Measurements from ENCODE around the gene VPS52. TPM values are rescaled to one million over a fixed set of nuclear protein-coding genes. Genes with fewer than 3 reads are reported as not detected.

The VPS52 gene
- polyA plus RNA-seq, 4 donors, result 23.8 to 60.3 (median 48.0) TPM

GRCh38 chr6:33254591-33254990 is 17.1 kb downstream of the VPS52 start:
- DNase-seq (no peak), FAIRE-seq (no peak)
- H3K4me3 ChIP-seq (ENCODE audit: low read depth in 1 of 3, low read length in 3 of 3), result no peak overlapping the region
- peaks cover 0 to 5% of the 10 kb centered on the region in 2 donors for H3K9me3 ChIP-seq (ENCODE audit: control insufficient read depth in 2 of 2, insufficient read depth in 1 of 2, low read depth in 1 of 2, low read length in 1 of 2)
- peaks cover 3 to 6% (median 3%) of the 10 kb centered on the region in 3 donors for H3K4me1 ChIP-seq (ENCODE audit: control insufficient read depth in 3 of 3, insufficient read depth in 2 of 3, low read depth in 1 of 3, low read length in 2 of 3)
- no peak overlapping the region for H3K27ac ChIP-seq (ENCODE audit: low read depth in 1 of 3, low read length in 2 of 3)
- H3K27me3 ChIP-seq (ENCODE audit: control insufficient read depth in 3 of 3, insufficient read depth in 3 of 3, low read length in 3 of 3), result no peaks in the 10 kb centered on the region
- peaks cover 0 to 41% (median 0%) of the 10 kb centered on the region in 3 donors for H3K36me3 ChIP-seq (ENCODE audit: control insufficient read depth in 3 of 3, insufficient read depth in 2 of 3, low read depth in 1 of 3, low read length in 3 of 3)
- 96 to 100% (median 96%) methylated on average over 4 of the region's 4 CpGs for WGBS, 3 donors

GRCh38 chr6:33252759-33253158 is 18.9 kb downstream of the VPS52 start:
- Histone ChIP-seq H3K4me1 (ENCODE audit: control insufficient read depth in 3 of 3, insufficient read depth in 2 of 3, low read depth in 1 of 3, low read length in 2 of 3) (peaks cover 3 to 20% (median 3%) of the 10 kb centered on the region in 3 donors), H3K27ac (ENCODE audit: low read depth in 1 of 3, low read length in 2 of 3) (no peak overlapping the region), H3K4me3 (ENCODE audit: low read depth in 1 of 3, low read length in 3 of 3) (no peak overlapping the region), H3K27me3 (ENCODE audit: control insufficient read depth in 3 of 3, insufficient read depth in 3 of 3, low read length in 3 of 3) (peaks cover 0 to 4% (median 0%) of the 10 kb centered on the region in 3 donors), H3K9me3 (ENCODE audit: control insufficient read depth in 2 of 2, insufficient read depth in 1 of 2, low read depth in 1 of 2, low read length in 1 of 2) (no peaks in the 10 kb centered on the region), H3K36me3 (ENCODE audit: control insufficient read depth in 3 of 3, insufficient read depth in 2 of 3, low read depth in 1 of 3, low read length in 3 of 3) (peaks cover 0 to 30% (median 0%) of the 10 kb centered on the region in 3 donors)
- no peak for DNase-seq
- no peak for FAIRE-seq

- 83 to 91% (median 84%) methylated on average over 6 of the region's 6 CpGs for WGBS, 3 donors
Measured at GRCh38 chr6:33251395-33252012, 20.2 kb downstream of the VPS52 start.

GRCh38 chr6:33250731-33251130 is 20.9 kb downstream of the VPS52 start:
- Histone ChIP-seq H3K27ac (ENCODE audit: low read depth in 1 of 3, low read length in 2 of 3) (peak overlapping the region in 1 of 3 donors; percentile 2), H3K36me3 (ENCODE audit: control insufficient read depth in 3 of 3, insufficient read depth in 2 of 3, low read depth in 1 of 3, low read length in 3 of 3) (peaks cover 0 to 21% (median 0%) of the 10 kb centered on the region in 3 donors), H3K27me3 (ENCODE audit: control insufficient read depth in 3 of 3, insufficient read depth in 3 of 3, low read length in 3 of 3) (peaks cover 0 to 15% (median 0%) of the 10 kb centered on the region in 3 donors), H3K4me1 (ENCODE audit: control insufficient read depth in 3 of 3, insufficient read depth in 2 of 3, low read depth in 1 of 3, low read length in 2 of 3) (peaks cover 3 to 20% (median 3%) of the 10 kb centered on the region in 3 donors), H3K4me3 (ENCODE audit: low read depth in 1 of 3, low read length in 3 of 3) (no peak overlapping the region), H3K9me3 (ENCODE audit: control insufficient read depth in 2 of 2, insufficient read depth in 1 of 2, low read depth in 1 of 2, low read length in 1 of 2) (no peaks in the 10 kb centered on the region)
- DNase-seq (no peak), FAIRE-seq (no peak)
- 91 to 97% (median 96%) methylated on average over 13 of the region's 13 CpGs for WGBS, 3 donors

More at GRCh38 chr6:33251395-33252012, 20.2 kb downstream of the VPS52 start:
- DNase-seq, result no peak
- peaks cover 0 to 13% (median 0%) of the 10 kb centered on the region in 3 donors for H3K27me3 ChIP-seq (ENCODE audit: control insufficient read depth in 3 of 3, insufficient read depth in 3 of 3, low read length in 3 of 3)
- peaks cover 0 to 21% (median 0%) of the 10 kb centered on the region in 3 donors for H3K36me3 ChIP-seq (ENCODE audit: control insufficient read depth in 3 of 3, insufficient read depth in 2 of 3, low read depth in 1 of 3, low read length in 3 of 3)
- no peak overlapping the region for H3K4me3 ChIP-seq (ENCODE audit: low read depth in 1 of 3, low read length in 3 of 3)
- H3K4me1 ChIP-seq (ENCODE audit: control insufficient read depth in 3 of 3, insufficient read depth in 2 of 3, low read depth in 1 of 3, low read length in 2 of 3), result peaks cover 3 to 20% (median 3%) of the 10 kb centered on the region in 3 donors
- no peaks in the 10 kb centered on the region for H3K9me3 ChIP-seq (ENCODE audit: control insufficient read depth in 2 of 2, insufficient read depth in 1 of 2, low read depth in 1 of 2, low read length in 1 of 2)
- H3K27ac ChIP-seq (ENCODE audit: low read depth in 1 of 3, low read length in 2 of 3), result no peak overlapping the region
- no peak for FAIRE-seq

- Histone ChIP-seq H3K27me3 (ENCODE audit: control insufficient read depth in 3 of 3, insufficient read depth in 3 of 3, low read length in 3 of 3) (peaks cover 0 to 15% (median 0%) of the 10 kb centered on the region in 3 donors), H3K4me1 (ENCODE audit: control insufficient read depth in 3 of 3, insufficient read depth in 2 of 3, low read depth in 1 of 3, low read length in 2 of 3) (peaks cover 3 to 20% (median 3%) of the 10 kb centered on the region in 3 donors), H3K36me3 (ENCODE audit: control insufficient read depth in 3 of 3, insufficient read depth in 2 of 3, low read depth in 1 of 3, low read length in 3 of 3) (peaks cover 0 to 14% (median 0%) of the 10 kb centered on the region in 3 donors), H3K9me3 (ENCODE audit: control insufficient read depth in 2 of 2, insufficient read depth in 1 of 2, low read depth in 1 of 2, low read length in 1 of 2) (no peaks in the 10 kb centered on the region), H3K27ac (ENCODE audit: low read depth in 1 of 3, low read length in 2 of 3) (peak overlapping the region; percentile 34 to 95 (median 94)), H3K4me3 (ENCODE audit: low read depth in 1 of 3, low read length in 3 of 3) (peak overlapping the region; percentile 10 to 57 (median 50))
- no peak for DNase-seq
- no peak for FAIRE-seq
- WGBS, 3 donors, result 17 to 22% (median 21%) methylated on average over 15 of the region's 15 CpGs
Measured at GRCh38 chr6:33249732-33250630, 21.7 kb downstream of the VPS52 start.

GRCh38 chr6:33248932-33249731 is 22.5 kb downstream of the VPS52 start:
- peak overlapping the region; percentile 34 to 95 (median 94) for H3K27ac ChIP-seq (ENCODE audit: low read depth in 1 of 3, low read length in 2 of 3)
- H3K36me3 ChIP-seq (ENCODE audit: control insufficient read depth in 3 of 3, insufficient read depth in 2 of 3, low read depth in 1 of 3, low read length in 3 of 3), result peaks cover 0 to 14% (median 0%) of the 10 kb centered on the region in 3 donors
- H3K4me3 ChIP-seq (ENCODE audit: low read depth in 1 of 3, low read length in 3 of 3), result peak overlapping the region; percentile 32 to 57 (median 50)
- 0 to 1% (median 0%) methylated on average over 57 to 58 of the region's 58 CpGs for WGBS, 3 donors
- no peaks in the 10 kb centered on the region for H3K9me3 ChIP-seq (ENCODE audit: control insufficient read depth in 2 of 2, insufficient read depth in 1 of 2, low read depth in 1 of 2, low read length in 1 of 2)
- no peak for FAIRE-seq
- H3K27me3 ChIP-seq (ENCODE audit: control insufficient read depth in 3 of 3, insufficient read depth in 3 of 3, low read length in 3 of 3), result peaks cover 0 to 15% (median 0%) of the 10 kb centered on the region in 3 donors
- peaks cover 3 to 20% (median 3%) of the 10 kb centered on the region in 3 donors for H3K4me1 ChIP-seq (ENCODE audit: control insufficient read depth in 3 of 3, insufficient read depth in 2 of 3, low read depth in 1 of 3, low read length in 2 of 3)
- peak; percentile 97 to 100 for DNase-seq

GRCh38 chr6:33248643-33248931 is 23.1 kb downstream of the VPS52 start:
- no peak for FAIRE-seq
- Histone ChIP-seq H3K36me3 (ENCODE audit: control insufficient read depth in 3 of 3, insufficient read depth in 2 of 3, low read depth in 1 of 3, low read length in 3 of 3) (peaks cover 0 to 14% (median 0%) of the 10 kb centered on the region in 3 donors), H3K27me3 (ENCODE audit: control insufficient read depth in 3 of 3, insufficient read depth in 3 of 3, low read length in 3 of 3) (peaks cover 0 to 15% (median 0%) of the 10 kb centered on the region in 3 donors), H3K4me1 (ENCODE audit: control insufficient read depth in 3 of 3, insufficient read depth in 2 of 3, low read depth in 1 of 3, low read length in 2 of 3) (peaks cover 3 to 20% (median 3%) of the 10 kb centered on the region in 3 donors), H3K27ac (ENCODE audit: low read depth in 1 of 3, low read length in 2 of 3) (peak overlapping the region; percentile 7 to 95 (median 34)), H3K9me3 (ENCODE audit: control insufficient read depth in 2 of 2, insufficient read depth in 1 of 2, low read depth in 1 of 2, low read length in 1 of 2) (no peaks in the 10 kb centered on the region), H3K4me3 (ENCODE audit: low read depth in 1 of 3, low read length in 3 of 3) (peak overlapping the region; percentile 32 to 50 (median 37))
- 0 to 1% (median 1%) methylated on average over 18 of the region's 18 CpGs for WGBS, 3 donors
- DNase-seq, result no peak

All from small intestine (tissue), 7 donors.